Activated CD4-positive, alpha-beta memory T cell treated with anti-CD3 and anti-CD28 coated beads, Interleukin-2, amount 10 ng/mL, durations not matched to agents 7 days and 5 days (primary cell): Measurements from ENCODE around the gene CD40. TPM values are rescaled to one million over a fixed set of nuclear protein-coding genes. Genes with fewer than 3 reads are reported as not detected.

Experiments
- CTCF ChIA-PET: fragments of 350-600 bp; sonication (Branson Sonifier 250); formaldehyde crosslinking; loops from one replicate; lab custom pipeline; 2021; ENCODE audit warnings: antibody characterized with exemption, inconsistent platforms; lab: Charles Lee
- POLR2A ChIA-PET: fragments of 350-600 bp; sonication (Branson Sonifier 250); formaldehyde crosslinking; loops from one replicate; lab custom pipeline; 2021; ENCODE audit warnings: antibody characterized with exemption; lab: Charles Lee
- DNase-seq: peaks from one replicate; pipeline ENCODE4 v3.0.0-alpha.2; 2020
- H3K27ac Mint-ChIP-seq: one replicate; pipeline ENCODE4 v1.8.0; 2021; ENCODE audit warnings: mild to moderate bottlenecking, mixed read lengths
- H3K27me3 Mint-ChIP-seq: one replicate; pipeline ENCODE4 v1.8.0; 2021; ENCODE audit warnings: mixed read lengths
- H3K36me3 Mint-ChIP-seq: one replicate; pipeline ENCODE4 v1.8.0; 2021; ENCODE audit warnings: low read depth, mixed read lengths
- H3K4me1 Mint-ChIP-seq: one replicate; pipeline ENCODE4 v1.8.0; 2021; ENCODE audit warnings: mixed read lengths
- H3K4me3 Mint-ChIP-seq: one replicate; pipeline ENCODE4 v1.8.0; 2021; ENCODE audit warnings: mild to moderate bottlenecking, mixed read lengths
- H3K9me3 Mint-ChIP-seq: one replicate; pipeline ENCODE4 v1.8.0; 2021; ENCODE audit warnings: mixed read lengths
- total RNA-seq, 2 experiments: library from RNA; stranded (reverse); gene quantifications; one replicate each; pipeline ENCODE4 v1.2.3, GENCODE V29; 2021

CD40 gene
- total RNA-seq, 2 experiments from 2014 or later: 0.88 to 0.93 TPM

GRCh38 chr20:46176739-46177378 is 58.7 kb downstream of the CD40 start:
- Mint-ChIP-seq H3K27ac (no peak overlapping the region), H3K4me1 (no peaks in the 10 kb centered on the region), H3K9me3 (no peaks in the 10 kb centered on the region), H3K4me3 (no peak overlapping the region), H3K27me3 (peaks cover 36% of the 10 kb centered on the region), H3K36me3 (no peaks in the 10 kb centered on the region)
- no peak for DNase-seq
- ChIA-PET POLR2A (no interaction called here), CTCF (no interaction called here)

- no peak for DNase-seq
- H3K4me1 Mint-ChIP-seq: no peaks in the 10 kb centered on the region
- H3K9me3 Mint-ChIP-seq: no peaks in the 10 kb centered on the region
- ChIA-PET CTCF (no interaction called here), POLR2A (no interaction called here)
- no peaks in the 10 kb centered on the region for H3K36me3 Mint-ChIP-seq
- peaks cover 27% of the 10 kb centered on the region for H3K27me3 Mint-ChIP-seq
- no peak overlapping the region for H3K4me3 Mint-ChIP-seq
- H3K27ac Mint-ChIP-seq: no peak overlapping the region
Measured at GRCh38 chr20:46177768-46178167, 59.7 kb downstream of the CD40 start.

GRCh38 chr20:46178891-46179290 is 60.8 kb downstream of the CD40 start:
- Mint-ChIP-seq H3K27ac (no peak overlapping the region), H3K27me3 (peaks cover 16% of the 10 kb centered on the region), H3K4me3 (no peak overlapping the region), H3K4me1 (no peaks in the 10 kb centered on the region), H3K9me3 (no peaks in the 10 kb centered on the region), H3K36me3 (no peaks in the 10 kb centered on the region)
- DNase-seq: no peak
- ChIA-PET POLR2A (no interaction called here), CTCF (no interaction called here)

Other genes with a start within 250 kb of the CD40 start
- 1 to 10 TPM; 2.7 to 2.9 TPM for gene ZSWIM1, start 237.1 kb upstream of the CD40 start, total RNA-seq
- gene SPATA25, start 230.7 kb upstream of the CD40 start, total RNA-seq: under 1 TPM; 0.30 to 0.88 TPM
- gene NEURL2, start 227.1 kb upstream of the CD40 start, total RNA-seq: 1 to 10 TPM; 1.0 to 1.6 TPM
- gene CTSA, start 227.0 kb upstream of the CD40 start, total RNA-seq: 10 to 100 TPM; 64.3 to 64.6 TPM
- gene PLTP, start 206.2 kb upstream of the CD40 start, total RNA-seq: 1 to 10 TPM; 2.8 to 3.1 TPM
- 10 to 100 TPM; 44.2 to 45.7 TPM for gene PCIF1, start 183.6 kb upstream of the CD40 start, total RNA-seq
- gene ZNF335, start 146.1 kb upstream of the CD40 start, total RNA-seq: 10 to 100 TPM; 35.7 to 36.7 TPM
- under 1 TPM; 0.13 to 0.15 TPM for gene MMP9, start 109.4 kb upstream of the CD40 start, total RNA-seq
- under 1 TPM in 1 of 2 experiments, not detected in 1; 0.53 TPM for gene SLC12A5, start 89.1 kb upstream of the CD40 start, total RNA-seq
- 10 to 100 TPM; 24.6 to 26.3 TPM for gene NCOA5, start 28.4 kb upstream of the CD40 start, total RNA-seq
- gene CDH22, start 190.2 kb downstream of the CD40 start, total RNA-seq: not detected